ENCODE data around the gene KRTAP4-3.
"Not testable (repeated sequence)": the region's sequence is repeated elsewhere in the genome, so short reads cannot be mapped to it uniquely, and the experiment has no call there.

- TF ChIP-seq ZNF416 (CRISPR knock-in tag; IDR thresholded peaks at IDR 0.05); HMGA2 (CRISPR knock-in tag; IDR thresholded peaks at IDR 0.05); CTCF (IDR thresholded peaks at IDR 0.05); SMAD4 (CRISPR knock-in tag; IDR thresholded peaks at IDR 0.05); ATF2 (CRISPR knock-in tag; IDR thresholded peaks at IDR 0.05; ENCODE audit: borderline replicate concordance, low read depth); MAX (CRISPR knock-in tag; IDR thresholded peaks at IDR 0.05); JUN (CRISPR knock-in tag; IDR thresholded peaks at IDR 0.05): not testable (repeated sequence)
Measured at GRCh38 chr17:41148971-41149651, 18.9 kb downstream of the KRTAP4-3 start.

Data from WTC11 (cell line).